ENCODE results near the gene RPS6KB2. TPM values are rescaled to one million over a fixed set of nuclear protein-coding genes. Genes with fewer than 3 reads are reported as not detected.
"Not testable (repeated sequence)": the region's sequence is repeated elsewhere in the genome, so short reads cannot be mapped to it uniquely, and the experiment has no call there.

The RPS6KB2 gene
- total and polyA plus RNA-seq, 2 donors (not counting 3 experiments of a cell fraction or from before 2014, with no cell fraction given), result 53.8 to 60.0 TPM

GRCh38 chr11:67401495-67402191 is 26.7 kb upstream of the RPS6KB2 start, which contains the start of gene PPP1CA:
PPP1CA (minus strand) TSS chr11:67401858; CDS start chr11:67401782, 76 bp downstream.
- Histone ChIP-seq H3K9ac (replicated peaks; ENCODE audit: extremely low read depth, insufficient read depth, low read length) (peak within 1 kb of the TSS; percentile 89), H3K9me1 (replicated peaks; ENCODE audit: control insufficient read depth, extremely low read depth, insufficient read depth, low read length) (no peaks in the 10 kb centered on the region), H3K9me3 (replicated peaks; ENCODE audit: control insufficient read depth, insufficient read depth, low read length) (no peaks in the 10 kb centered on the region), H3K27me3 (ENCODE audit: control insufficient read depth in 2 of 2, insufficient read depth in 2 of 2, low read length in 2 of 2) (no peaks in the 10 kb centered on the region), H2AFZ (ENCODE audit: low read depth, low read length) (peak within 1 kb of the TSS; percentile 89), H3K36me3 (ENCODE audit: control insufficient read depth in 2 of 2, extremely low read depth in 1 of 2, insufficient read depth in 2 of 2, low read length in 2 of 2) (peaks cover 6 to 22% of the 10 kb centered on the region in 2 experiments), H3K4me2 (ENCODE audit: insufficient read depth, low read length) (peak within 1 kb of the TSS; percentile 81), H3K27ac (ENCODE audit: insufficient read depth, low read depth, low read length) (peak within 1 kb of the TSS; percentile 81), H3K4me1 (ENCODE audit: control insufficient read depth, extremely low read depth, insufficient read depth, low read length) (peaks cover 18% of the 10 kb centered on the region), H4K20me1 (replicated peaks; ENCODE audit: control insufficient read depth, extremely low read depth, insufficient read depth, low read length) (no peaks in the 10 kb centered on the region), H3K4me3 (replicated peaks in 1 of 3; ENCODE audit: insufficient read depth in 1 of 3, low read depth in 1 of 3, low read length in 3 of 3) (peak within 1 kb of the TSS; percentile 79 to 89 (median 89)), H3K79me2 (ENCODE audit: control insufficient read depth, insufficient read depth, low read length) (peaks cover 19% of the 10 kb centered on the region)
- CTCF ChIA-PET, result interaction anchor here (0.7 to 4.2 kb wide), 39 partner anchors 10 to 182 kb away, joined by 3 to 32 read pairs (median 6); partner anchors contain the start of genes AIP, CDK2AP2, CLCF1 and CORO1B
- POLR2A ChIA-PET, result interaction anchor here (0.6 to 1.8 kb wide), 7 partner anchors 10 to 182 kb away, joined by 3 to 11 read pairs (median 3); partner anchors contain the start of genes AIP, GSTP1 and RAD9A
- TF ChIP-seq CTCF (IDR thresholded peaks at IDR 0.05; ENCODE audit: extremely low read depth in 1 of 2, insufficient read depth in 1 of 2, low read depth in 1 of 2, low read length in 2 of 2) (peak in 1 of 2 donors; percentile 26), POLR2A (IDR thresholded peaks at IDR 0.05; ENCODE audit: low read depth, low read length) (peak; percentile 90), POLR2AphosphoS5 (IDR thresholded peaks at IDR 0.05; ENCODE audit: insufficient read depth, low read depth, low read length) (peak; percentile 98)
- TF ChIP-seq, protein P1, sequence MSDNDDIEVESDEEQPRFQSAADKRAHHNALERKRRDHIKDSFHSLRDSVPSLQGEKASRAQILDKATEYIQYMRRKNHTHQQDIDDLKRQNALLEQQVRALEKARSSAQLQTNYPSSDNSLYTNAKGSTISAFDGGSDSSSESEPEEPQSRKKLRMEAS (IDR thresholded peaks at IDR 0.05; ENCODE audit: insufficient read depth, insufficient read length), result no peak
- intact Hi-C loops (cut with micrococcal nuclease), result loop anchor here (1.0 to 2.0 kb wide), 5 partner anchors 9 to 105 kb away; partner anchors contain the start of genes CORO1B and TMEM134
- dilution Hi-C loops (cut with MboI; ENCODE audit: extremely low pct_ligation_motif_present, low sequenced_read_pairs), result no loop called here
- FAIRE-seq (peak; percentile 90), DNase-seq (ENCODE audit: low read depth, low spot score) (peak; percentile 85)
- BruUV-seq (replicated peaks), result no TSS peak

- Histone ChIP-seq H3K79me2 (ENCODE audit: control insufficient read depth, insufficient read depth, low read length) (peaks cover 19% of the 10 kb centered on the region), H2AFZ (ENCODE audit: low read depth, low read length) (peak overlapping the region; percentile 89), H3K36me3 (ENCODE audit: control insufficient read depth in 2 of 2, extremely low read depth in 1 of 2, insufficient read depth in 2 of 2, low read length in 2 of 2) (peaks cover 6 to 22% of the 10 kb centered on the region in 2 experiments), H3K4me2 (ENCODE audit: insufficient read depth, low read length) (peak overlapping the region; percentile 81), H3K4me3 (replicated peaks in 1 of 3; ENCODE audit: insufficient read depth in 1 of 3, low read depth in 1 of 3, low read length in 3 of 3) (peak overlapping the region in 2 of 3 experiments; percentile 8 to 36), H3K27ac (ENCODE audit: insufficient read depth, low read depth, low read length) (peak overlapping the region; percentile 68), H3K4me1 (ENCODE audit: control insufficient read depth, extremely low read depth, insufficient read depth, low read length) (peaks cover 14% of the 10 kb centered on the region)
- FAIRE-seq; H4K20me1 ChIP-seq (replicated peaks; ENCODE audit: control insufficient read depth, extremely low read depth, insufficient read depth, low read length); DNase-seq (ENCODE audit: low read depth, low spot score); dilution Hi-C loops (cut with MboI; ENCODE audit: extremely low pct_ligation_motif_present, low sequenced_read_pairs); H3K9me3 ChIP-seq (replicated peaks; ENCODE audit: control insufficient read depth, insufficient read depth, low read length); H3K9ac ChIP-seq (replicated peaks; ENCODE audit: extremely low read depth, insufficient read depth, low read length); H3K27me3 ChIP-seq (ENCODE audit: control insufficient read depth in 2 of 2, insufficient read depth in 2 of 2, low read length in 2 of 2); H3K9me1 ChIP-seq (replicated peaks; ENCODE audit: control insufficient read depth, extremely low read depth, insufficient read depth, low read length): not testable (repeated sequence)
- BruUV-seq (replicated peaks), result TSS peak; percentile 47
- intact Hi-C loops (cut with micrococcal nuclease), result loop anchor here (1.0 to 2.0 kb wide), 3 partner anchors 19 to 67 kb away; partner anchors contain the start of genes CORO1B and TMEM134
- CTCF ChIA-PET, result interaction anchor here (0.7 to 4.2 kb wide), 35 partner anchors 10 to 181 kb away, joined by 3 to 32 read pairs (median 6); partner anchors contain the start of genes AIP, CLCF1, CORO1B and GSTP1
- POLR2A ChIA-PET, result interaction anchor here (0.8 to 1.8 kb wide), 6 partner anchors 10 to 181 kb away, joined by 3 to 11 read pairs (median 4); partner anchors contain the start of genes AIP, GSTP1 and RAD9A
These were observed 26.0 kb upstream of the RPS6KB2 start for GRCh38 chr11:67402192-67402839.

GRCh38 chr11:67403085-67403484 is 25.2 kb upstream of the RPS6KB2 start:
- H3K27me3 ChIP-seq (ENCODE audit: control insufficient read depth in 2 of 2, insufficient read depth in 2 of 2, low read length in 2 of 2); DNase-seq (ENCODE audit: low read depth, low spot score); H2AFZ ChIP-seq (ENCODE audit: low read depth, low read length); H3K27ac ChIP-seq (ENCODE audit: insufficient read depth, low read depth, low read length); H3K9ac ChIP-seq (replicated peaks; ENCODE audit: extremely low read depth, insufficient read depth, low read length); H3K4me3 ChIP-seq (replicated peaks in 1 of 3; ENCODE audit: insufficient read depth in 1 of 3, low read depth in 1 of 3, low read length in 3 of 3); dilution Hi-C loops (cut with MboI; ENCODE audit: extremely low pct_ligation_motif_present, low sequenced_read_pairs); BruUV-seq (replicated peaks); POLR2A ChIA-PET; H3K9me3 ChIP-seq (replicated peaks; ENCODE audit: control insufficient read depth, insufficient read depth, low read length); H3K9me1 ChIP-seq (replicated peaks; ENCODE audit: control insufficient read depth, extremely low read depth, insufficient read depth, low read length); FAIRE-seq; H3K4me2 ChIP-seq (ENCODE audit: insufficient read depth, low read length); H4K20me1 ChIP-seq (replicated peaks; ENCODE audit: control insufficient read depth, extremely low read depth, insufficient read depth, low read length): not testable (repeated sequence)
- H3K79me2 ChIP-seq (ENCODE audit: control insufficient read depth, insufficient read depth, low read length), result peaks cover 19% of the 10 kb centered on the region
- peaks cover 4 to 15% of the 10 kb centered on the region in 2 experiments for H3K36me3 ChIP-seq (ENCODE audit: control insufficient read depth in 2 of 2, extremely low read depth in 1 of 2, insufficient read depth in 2 of 2, low read length in 2 of 2)
- CTCF ChIA-PET, result interaction anchor here (0.7 to 4.2 kb wide), 4 partner anchors 17 to 135 kb away, joined by 3 to 30 read pairs (median 8); no protein-coding TSS in a partner anchor
- H3K4me1 ChIP-seq (ENCODE audit: control insufficient read depth, extremely low read depth, insufficient read depth, low read length), result peaks cover 14% of the 10 kb centered on the region
- intact Hi-C loops (cut with micrococcal nuclease), result loop anchor here (2.0 kb wide), 1 partner anchor 40 kb away; the partner anchor contains the start of gene CORO1B

All from endothelial cell of umbilical vein (primary cell).